Measurements from ENCODE around the gene KCNJ10.

KCNJ10 gene

DNA sequence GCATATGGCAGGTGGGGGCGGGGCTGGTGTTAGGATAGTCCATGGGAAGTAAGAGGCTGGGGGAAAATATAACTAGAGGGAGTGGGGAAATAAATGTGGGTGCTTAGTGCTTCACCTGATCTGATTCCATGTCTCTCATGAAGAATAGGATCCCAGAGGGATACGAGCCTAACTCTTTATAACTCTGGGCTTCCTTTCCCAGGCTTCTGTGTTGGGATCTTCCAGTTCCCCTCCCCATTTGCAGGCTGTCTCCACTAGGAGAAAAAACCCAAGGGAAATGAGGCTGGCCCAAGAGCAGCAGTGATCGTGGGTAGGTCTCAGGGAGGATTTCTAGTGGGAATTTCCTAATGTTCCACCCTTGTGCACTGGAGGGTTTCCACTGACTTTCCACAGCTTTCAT lies 13.0 kb upstream of the KCNJ10 start:
- DNase-seq: no peak

DNA sequence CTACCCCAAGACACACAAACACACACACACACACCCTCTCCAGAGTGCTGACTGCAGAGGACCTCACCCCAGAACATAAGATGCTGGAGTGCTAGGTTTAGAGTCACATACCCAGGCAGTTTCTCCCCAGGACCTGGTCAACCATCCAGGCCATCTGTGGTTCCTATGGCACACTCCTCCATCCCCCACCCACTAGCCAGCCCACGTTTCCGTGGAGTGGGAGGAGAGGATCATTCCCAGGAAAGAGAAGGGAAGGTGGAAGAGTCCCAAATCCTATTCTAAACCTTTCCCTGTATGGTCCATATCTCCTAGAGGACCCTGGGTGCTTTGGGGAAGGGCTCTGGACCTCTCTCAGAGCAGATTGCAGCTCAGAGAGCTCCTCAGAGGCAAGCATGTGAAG lies 12.5 kb upstream of the KCNJ10 start:
- DNase-seq: no peak

DNA sequence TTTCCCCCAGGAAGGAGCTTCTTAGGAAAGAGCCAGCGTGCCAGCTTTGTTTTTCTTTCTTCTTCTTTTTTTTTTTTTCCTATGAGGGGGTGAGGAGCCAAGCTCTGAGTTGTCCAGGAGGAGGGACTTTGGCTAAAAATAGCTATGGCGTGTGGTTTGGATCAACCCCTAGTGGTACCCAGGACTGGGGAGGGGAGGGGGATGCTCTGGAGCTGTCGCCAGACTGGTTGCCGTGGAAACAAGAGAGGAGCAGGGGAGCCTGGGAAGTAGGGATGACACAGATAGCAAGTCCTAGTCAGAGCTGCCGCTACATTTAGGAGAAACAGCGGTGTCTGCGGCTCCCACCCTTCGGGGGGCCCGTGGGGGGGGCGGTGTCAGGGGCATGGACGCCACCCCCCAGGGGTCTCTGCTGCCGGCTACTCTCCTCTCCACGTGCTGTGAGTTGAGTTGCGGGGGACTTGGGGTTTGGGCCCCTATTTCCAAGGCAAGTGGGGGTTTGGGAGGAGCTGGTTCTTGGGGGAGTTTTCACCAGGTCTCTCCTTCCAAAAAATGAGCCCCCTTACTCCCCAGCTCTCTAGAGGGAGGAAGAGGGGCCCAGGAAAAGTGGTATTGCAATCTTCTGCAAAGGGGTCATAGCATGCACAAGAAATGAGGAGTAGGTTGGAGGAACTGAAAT lies 11.4 kb upstream of the KCNJ10 start, which contains the start of gene KCNJ9:
Gene KCNJ9 (plus strand): TSS at position 278 of the 676 bp plus-strand sequence. CDS start 2,493 bp downstream, outside the sequence.
- peak in 1 of 2 experiments; percentile 32 for DNase-seq

DNA sequence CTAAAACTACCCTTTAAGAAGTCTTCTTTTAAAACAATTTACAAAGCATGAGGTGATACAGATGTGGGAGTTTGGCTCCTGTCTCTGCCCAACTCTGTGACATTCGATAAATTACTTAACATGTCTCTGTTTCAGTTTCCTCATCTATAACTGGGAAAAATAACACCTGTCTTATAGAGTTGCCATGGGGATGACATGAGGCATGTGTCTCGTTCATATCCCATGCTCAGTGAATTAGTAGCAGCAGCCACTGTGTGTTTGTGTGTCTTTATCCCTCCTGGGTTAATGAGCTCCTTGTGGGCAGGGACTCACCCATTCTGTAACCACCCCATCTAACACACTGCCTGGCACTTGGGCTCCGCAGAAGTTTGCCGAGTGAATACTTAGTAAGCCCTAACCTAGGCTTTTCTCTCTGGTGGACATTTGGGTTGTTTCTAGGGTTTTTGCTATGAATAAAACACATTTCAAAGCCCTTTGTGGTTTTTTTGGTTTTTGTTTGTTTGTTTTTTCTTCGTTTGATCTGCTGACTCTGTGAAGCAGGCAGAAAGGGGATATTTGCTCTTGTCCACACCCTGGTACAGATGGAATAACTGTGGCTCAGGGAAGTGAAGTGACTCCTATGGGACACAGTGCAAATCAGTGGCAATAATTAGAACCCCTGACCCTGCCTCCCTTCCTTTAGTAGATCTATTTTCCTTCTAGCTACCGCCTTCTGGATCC lies 10.6 kb upstream of the KCNJ10 start:
- no peak for DNase-seq

DNA sequence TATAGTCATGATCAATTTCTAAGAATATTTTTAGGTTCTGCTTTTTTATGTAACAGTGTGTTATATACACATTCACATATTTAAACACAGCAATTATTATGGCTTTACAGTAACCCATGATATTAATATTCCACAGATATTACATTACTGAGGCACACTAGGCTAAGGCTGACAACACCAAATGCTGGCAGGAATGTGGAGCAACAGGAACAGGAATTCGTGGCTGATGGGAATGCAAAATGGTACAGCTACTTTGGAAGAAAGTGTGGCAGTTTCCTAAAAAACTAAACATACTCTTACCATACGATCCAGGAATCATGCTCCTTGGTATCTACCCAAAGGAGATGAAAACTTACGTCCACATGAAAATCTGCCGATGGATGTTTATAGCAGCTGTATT lies 9.5 kb upstream of the KCNJ10 start:
- DNase-seq: no peak

DNA sequence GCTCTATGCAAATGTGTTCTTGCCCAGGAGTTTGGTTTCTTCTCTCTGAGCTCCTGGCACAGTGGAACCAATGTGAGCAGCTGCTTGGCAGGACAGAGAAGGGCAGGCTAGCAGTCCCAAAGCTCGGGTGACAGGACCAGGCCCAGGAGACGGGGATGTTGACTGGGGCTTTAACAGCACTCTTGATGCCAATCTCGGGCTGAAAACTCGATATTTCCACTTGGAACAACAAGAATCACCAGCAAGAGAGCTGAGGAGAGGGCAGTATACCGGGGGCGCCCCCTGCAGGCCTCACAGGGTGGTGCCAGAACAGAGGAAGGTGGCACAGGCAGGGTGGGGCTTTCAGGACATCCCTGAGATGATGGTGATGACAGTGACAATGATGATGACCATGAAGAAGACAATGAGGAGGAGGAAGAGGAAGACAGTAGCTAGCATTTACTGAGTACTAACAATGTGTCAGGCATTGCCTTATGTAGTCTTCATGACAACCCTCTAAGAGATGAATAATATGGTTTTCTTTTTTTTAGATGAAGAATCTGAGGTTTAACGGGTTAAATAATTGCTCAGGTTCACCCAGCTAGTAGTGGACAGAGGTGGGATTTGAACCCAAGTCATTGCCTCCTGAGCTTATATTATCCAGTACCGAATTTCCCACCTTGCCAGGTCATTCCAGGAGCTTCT lies 8.7 kb upstream of the KCNJ10 start:
- DNase-seq: peak in 1 of 2 experiments; percentile 29

DNA sequence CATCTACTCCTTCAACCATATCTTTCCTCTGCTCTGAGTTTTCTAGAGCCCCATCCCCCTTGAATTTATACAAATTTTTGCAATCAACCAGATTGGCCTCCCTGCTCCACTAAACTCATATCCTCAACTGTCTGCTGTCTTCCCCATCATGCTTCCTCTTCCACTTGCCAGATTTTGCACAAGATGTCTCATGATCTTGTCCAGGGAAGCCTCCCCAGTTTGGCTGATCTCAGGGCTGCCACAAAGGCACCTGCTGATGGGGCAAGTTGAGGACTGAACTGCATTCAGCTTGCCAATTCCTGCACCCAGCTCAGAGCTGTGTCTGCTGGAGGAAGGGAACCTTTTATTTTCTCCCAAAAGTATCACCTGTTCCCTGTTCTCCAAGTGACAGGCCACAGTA lies 7.5 kb upstream of the KCNJ10 start:
- DNase-seq: no peak

DNA sequence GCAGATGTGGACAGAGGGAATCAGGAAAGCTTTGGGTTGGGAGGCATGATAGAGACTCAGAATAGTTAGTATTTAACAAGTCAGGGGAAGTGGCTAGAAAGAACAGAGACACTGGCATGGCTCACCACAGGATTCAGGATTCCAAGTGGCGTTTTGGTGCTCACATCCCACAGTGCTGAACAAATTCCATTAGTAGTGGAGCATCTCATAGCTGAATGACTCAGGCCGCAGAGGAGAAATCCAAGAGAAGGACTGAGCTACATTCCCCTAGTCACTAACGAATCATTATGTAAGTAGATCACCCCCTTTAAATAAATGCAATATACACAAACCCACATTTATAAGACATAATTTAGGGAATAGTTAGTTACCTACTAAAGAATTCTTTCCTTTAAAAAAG lies 6.3 kb upstream of the KCNJ10 start:
- DNase-seq: no peak

DNA sequence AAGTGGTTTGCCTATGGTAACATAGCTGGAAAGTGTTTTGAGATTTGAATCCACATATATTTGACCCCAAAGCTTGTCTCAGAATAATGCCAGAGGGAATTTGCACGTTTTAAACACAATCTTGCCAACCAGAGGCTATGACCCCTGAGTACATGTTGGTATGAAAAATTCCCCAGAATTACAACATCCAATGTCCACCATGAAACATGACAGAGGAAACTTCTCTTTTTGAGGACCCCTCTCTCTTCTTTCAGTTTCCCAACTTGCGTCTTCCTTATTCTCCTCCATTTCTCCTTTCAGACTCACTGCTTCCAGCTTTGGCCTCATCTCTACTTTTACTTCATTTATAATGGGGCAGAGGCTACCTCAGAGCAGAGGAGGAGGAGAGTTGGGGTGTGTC lies 5.9 kb upstream of the KCNJ10 start:
- no peak for DNase-seq

DNA sequence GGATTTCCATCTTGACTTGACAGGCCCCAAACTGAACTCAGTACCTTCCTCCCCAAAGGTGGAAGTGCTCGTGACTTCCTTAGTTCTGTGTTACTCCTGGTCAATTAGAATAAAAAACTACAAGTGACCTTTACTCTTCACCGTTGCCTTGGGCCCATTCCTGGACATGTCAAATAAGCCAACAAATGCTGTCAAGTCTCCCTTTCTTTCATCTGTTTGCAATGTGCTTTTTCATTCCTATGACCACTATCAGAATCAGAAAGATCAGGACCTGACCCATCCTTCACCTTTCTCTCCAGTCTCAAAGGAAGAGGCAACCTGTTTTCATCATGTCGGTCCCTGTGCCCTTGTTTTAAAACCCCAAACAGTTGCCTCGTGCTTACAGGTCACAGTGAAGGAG lies 4.9 kb upstream of the KCNJ10 start:
- DNase-seq: no peak

DNA sequence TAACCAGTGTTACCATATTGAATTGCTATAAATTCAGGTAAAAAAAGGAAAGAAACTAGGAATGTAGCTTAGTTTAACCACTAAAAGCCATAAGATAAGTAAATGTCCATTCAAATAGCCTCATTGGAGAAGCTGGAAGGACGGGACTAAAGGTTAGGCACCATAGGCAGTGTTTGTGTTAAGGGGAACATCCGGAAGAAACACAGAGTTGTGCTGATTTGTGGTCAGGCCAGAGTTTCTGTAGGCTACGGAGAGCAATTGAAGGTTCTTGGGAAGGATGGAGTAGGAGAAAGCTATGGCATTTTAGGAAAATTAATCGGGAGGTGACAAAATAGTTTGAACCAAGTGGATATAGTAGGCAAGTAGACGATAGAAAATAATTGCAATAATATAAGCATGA lies 1.3 kb upstream of the KCNJ10 start:
- no peak for DNase-seq

DNA sequence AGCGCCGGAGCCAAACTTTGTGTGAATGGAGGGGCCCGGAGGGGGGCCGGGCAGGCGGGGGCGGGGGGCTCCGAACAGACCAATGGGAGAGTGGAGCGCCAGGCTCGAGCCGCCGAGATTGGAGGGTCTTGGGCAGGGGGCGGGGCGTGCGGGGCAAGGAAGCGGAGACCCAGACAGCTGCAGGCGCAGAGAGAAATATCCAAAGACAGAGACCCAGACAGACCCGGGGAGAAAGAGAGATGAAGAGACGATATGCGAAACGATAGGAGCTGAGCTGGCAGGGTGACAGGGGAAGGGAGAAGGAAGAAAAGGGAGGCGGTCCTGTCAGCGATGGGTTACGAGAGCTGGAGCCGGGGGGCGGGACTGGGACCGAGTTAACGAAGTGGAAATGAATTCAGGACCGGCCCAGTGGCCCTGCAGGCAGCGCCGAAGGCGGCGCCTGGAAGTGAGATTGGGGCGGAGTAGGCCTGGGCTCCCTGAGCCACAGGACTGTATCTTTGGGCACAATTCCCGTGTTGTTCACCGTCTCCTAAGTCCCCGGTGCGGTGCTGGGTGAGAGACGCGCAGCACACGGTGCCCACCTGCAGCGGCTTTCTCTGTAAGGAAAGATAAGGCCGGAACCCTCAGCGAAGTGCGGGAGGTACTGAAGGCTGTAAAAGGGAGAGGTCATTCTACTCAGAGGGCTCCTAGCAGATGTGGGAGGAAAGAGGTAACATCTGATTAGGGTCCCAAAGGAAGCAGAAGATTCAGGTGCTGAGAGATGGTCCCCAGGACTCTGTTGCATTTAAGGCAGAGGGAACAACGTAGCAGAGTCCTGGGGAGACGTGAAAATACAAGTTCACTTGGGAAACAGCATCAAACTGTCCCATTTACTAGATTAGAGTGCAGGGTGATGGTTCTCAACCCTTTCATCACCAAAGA lies 543 bp upstream of the KCNJ10 start:
- DNase-seq: peak; percentile 4 to 67

DNA sequence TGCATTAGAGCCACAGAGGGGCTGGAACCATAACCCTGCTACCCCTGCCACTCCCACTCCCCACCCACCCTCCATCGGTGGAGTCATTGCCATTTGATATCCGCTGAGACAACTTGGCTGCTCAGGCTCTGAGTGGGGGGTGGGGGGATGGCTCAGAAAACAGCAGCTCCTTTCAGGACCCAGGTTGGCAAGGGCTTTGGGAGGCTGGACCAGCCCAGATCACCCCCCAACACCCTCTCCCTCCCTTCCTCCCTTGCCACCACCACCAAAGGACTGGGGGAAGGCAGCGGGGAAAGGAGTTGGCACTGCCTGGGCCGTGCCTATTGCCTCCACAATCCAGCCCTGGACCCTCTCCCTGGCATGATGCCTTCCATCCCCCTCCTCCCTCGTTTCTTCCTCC lies 1.7 kb downstream of the KCNJ10 start:
- DNase-seq: no peak

DNA sequence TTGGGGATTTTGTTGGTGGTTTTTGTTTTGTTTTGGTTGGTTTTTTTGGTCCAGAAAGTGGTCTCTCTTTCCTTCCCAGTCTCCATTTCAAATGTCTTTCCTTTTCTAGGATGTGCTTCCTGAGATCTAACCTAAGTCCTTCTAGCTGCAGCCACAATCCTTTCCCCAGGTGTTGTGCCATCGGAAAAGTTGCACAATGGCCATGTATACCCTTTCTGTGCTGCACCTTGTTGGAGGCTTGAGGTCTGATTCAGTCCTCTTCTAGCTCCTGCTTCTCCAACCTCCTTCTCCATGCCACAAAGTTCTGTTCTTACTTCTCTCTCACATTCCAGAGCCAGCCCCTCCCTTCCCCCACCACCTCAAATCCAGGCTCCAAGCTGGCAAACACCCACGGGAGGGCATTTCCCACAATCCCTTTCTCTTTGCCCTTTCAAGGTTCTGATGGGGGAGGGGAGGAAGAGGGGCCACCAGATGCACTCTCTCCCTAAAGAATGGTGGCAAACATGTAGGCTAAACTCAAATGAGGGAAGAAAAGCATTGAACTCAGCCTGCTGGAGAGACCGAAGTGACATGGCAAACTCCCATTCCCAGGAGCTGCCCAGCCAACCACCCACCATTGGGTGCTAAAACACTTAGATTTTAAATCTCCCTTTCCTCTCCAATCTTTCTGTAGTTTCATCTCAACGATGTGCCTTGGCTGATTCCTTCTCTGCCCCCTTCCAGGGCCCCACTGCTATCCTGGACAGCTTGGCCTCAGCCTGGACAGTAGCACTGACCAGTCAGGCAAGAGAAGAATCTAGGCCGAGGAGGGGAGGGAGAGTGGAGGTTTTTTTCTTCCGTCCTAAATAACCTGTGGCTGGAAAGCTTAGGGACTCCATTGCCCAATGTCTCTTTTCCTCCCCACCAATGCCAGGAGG lies 2.9 kb downstream of the KCNJ10 start:
- no peak for DNase-seq

DNA sequence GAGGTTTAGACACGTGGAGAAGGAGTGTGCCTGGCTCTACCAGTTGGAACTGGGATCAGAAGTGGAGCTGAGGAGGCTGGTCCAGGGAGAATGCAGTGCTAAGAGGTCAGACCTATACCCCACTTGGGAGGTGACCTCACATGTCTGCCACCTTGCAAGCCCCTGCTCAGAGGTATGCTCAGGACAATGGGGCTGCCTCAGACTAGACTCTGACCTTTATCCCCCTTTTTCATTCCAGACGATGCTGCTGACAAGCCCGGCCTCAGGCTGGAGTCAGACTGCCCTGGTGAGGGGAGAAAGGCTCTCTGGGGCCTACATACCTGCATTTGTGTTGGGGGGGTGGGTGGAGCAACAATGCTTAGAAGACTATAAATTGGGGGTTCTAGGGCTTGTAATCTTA lies 5.2 kb downstream of the KCNJ10 start:
- DNase-seq: no peak

DNA sequence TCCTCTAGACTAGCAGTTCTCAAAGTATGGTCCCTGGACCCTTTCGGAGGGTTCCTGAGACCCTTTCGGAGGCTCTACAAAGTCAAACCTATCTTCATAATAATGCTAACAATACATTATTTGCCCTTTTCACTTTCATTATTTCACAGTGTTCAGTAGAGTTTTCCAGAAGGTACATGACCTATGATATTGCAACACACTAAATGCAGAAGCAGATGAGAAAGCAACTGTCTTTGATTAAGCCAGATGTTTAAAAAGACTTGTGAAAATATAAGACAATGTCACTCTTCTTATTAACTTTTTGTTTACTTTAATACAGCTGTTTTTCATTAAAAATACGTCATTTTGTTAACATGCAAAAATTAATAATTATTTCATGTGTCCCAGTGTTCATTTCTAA lies 5.8 kb downstream of the KCNJ10 start:
- no peak for DNase-seq

DNA sequence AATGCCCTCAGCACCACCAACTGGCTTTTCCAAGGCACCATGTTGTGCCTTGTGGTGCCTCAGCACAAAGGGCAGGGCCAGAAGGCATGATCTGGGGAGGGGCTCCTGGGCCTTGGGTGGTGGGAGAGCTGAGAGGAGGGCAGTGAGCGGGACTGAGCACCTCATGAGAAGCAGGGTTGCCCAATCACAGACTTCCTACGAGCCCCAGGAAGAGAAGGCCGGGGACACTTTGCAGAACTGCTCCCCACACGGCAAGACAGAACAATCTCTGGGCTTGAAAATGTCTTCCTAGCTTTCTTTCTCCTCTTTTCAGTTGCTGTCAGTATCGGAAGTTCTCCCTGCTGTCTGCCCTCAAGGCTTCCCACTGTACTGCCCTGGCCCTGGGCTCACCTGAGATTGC lies 6.8 kb downstream of the KCNJ10 start:
- no peak for DNase-seq

DNA sequence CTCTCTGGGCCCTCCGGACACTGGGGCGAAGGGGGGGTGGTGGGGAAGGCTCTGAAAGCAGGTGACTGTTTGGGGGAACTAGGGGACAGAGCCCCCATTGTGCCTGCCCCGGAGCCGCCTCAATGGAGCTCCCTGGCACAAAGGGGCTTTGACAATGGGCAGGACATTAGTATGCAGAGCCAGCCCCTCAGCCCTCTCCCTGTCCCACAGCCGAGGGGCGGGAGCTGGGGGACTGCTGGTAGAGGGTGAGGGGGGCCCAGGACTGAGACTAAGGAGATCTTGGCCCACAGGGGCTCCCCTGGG lies 7.8 kb downstream of the KCNJ10 start:
- no peak for DNase-seq

DNA sequence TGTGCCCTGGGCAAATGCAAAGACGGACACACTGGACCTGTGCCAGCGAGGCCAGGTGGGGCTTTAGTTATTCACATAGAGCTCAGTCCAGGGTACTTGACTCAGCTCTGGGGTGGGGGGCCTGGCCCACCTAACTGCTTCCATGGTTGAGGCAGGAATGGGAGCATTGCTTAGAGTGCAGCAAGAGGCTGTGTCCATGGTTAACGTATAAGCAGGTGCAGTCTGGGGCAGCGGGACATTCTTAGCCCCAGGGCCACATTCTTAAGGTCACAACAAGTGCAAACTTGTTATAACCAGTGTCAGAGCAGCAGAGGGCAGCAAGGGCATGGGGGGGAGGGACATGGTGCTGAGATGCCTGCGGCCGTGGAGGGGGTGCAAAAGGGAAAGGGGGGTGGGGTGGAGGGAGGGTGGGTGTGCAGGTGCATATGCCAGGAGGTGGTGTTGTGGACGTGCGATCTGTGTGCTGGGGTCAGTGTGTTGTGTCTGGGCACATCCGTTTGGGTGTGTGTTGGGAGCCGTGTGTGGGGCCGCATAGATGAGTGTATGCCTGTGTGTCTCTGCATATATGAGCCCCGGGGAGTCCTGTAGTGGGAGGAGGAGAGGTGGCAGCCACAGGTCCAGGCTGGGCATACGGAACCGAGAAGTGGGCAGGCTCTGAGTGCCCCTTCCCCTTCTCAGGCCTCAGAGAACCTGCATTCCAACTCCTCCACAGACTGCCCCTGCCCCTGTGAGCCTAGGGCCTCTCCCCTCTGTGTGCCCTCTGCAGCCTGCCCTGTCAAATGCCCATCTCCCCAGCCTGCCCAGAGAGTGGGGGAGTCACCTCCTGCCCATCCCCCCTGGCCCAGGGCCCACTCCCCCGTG lies 8.4 kb downstream of the KCNJ10 start:
- no peak for DNase-seq

DNA sequence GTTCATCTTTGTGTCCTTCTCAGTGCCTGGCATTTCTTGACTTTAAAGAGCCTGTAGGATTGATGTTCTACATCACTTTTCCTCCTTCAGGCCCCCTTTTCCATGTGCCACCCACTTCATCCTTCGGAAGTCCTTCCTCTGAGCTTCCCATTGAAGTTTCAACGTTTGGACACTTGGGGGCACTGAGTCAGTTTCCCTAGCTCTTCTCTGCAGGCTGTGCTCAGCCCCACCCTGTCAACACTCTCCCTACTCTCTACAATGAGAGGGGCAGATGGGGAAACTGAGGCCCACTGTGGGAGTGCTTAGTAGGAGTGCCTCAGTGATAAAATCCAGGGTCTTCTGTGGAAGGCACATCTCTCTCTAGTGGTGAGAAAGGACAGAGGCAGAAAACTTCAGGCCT lies 11.9 kb downstream of the KCNJ10 start:
- DNase-seq: no peak

DNA sequence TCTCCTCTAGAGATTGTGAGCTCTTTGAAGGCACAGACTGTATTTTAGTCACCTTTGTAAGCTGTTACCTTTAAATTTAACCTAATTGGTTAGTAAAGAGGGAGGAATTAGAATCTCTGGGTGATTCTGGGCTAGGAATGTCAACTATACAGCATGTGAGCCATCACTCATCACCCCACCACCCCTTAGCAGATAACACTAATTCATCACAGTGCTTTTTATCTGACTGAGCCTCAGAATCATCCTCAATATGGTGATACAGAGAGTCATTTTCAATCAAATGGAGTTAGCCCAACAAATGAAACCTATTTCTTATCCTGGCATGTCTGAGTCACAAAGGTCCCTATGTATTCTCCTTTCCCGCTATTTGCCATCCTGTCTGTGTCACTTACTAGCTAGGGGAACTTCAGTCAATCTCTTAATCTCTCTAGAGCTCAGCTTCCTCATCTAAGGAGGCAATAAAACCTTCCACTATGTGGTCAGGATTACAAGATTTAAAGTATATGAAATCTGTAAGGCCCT lies 13.3 kb downstream of the KCNJ10 start:
- no peak for DNase-seq

Measured in NCI-H446 (cell line).